Measurements from ENCODE around the gene RBFA.

DNA sequence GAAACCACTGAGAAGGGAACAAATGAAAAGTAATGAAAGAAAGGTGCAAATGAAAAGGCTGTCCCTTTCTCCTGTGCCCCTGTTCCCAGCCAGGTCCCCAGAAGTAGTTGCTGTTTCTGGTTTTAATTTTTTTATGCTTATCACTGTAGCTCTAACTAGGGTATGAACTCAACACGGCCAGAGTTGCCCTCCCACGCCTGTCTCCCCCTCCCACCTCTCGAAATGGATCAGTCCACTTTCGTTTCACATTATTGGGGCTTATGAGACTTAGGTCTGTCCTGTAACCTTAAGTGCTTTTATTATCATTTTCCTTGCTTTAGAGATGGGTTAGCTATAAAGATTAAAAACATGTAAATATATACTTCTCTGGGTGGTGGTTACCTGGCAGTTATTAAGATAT, 8.6 kb downstream of the RBFA start:
- TF ChIP-seq, protein P1, sequence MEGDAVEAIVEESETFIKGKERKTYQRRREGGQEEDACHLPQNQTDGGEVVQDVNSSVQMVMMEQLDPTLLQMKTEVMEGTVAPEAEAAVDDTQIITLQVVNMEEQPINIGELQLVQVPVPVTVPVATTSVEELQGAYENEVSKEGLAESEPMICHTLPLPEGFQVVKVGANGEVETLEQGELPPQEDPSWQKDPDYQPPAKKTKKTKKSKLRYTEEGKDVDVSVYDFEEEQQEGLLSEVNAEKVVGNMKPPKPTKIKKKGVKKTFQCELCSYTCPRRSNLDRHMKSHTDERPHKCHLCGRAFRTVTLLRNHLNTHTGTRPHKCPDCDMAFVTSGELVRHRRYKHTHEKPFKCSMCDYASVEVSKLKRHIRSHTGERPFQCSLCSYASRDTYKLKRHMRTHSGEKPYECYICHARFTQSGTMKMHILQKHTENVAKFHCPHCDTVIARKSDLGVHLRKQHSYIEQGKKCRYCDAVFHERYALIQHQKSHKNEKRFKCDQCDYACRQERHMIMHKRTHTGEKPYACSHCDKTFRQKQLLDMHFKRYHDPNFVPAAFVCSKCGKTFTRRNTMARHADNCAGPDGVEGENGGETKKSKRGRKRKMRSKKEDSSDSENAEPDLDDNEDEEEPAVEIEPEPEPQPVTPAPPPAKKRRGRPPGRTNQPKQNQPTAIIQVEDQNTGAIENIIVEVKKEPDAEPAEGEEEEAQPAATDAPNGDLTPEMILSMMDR (IDR thresholded peaks at IDR 0.05): no peak
- no peak for TF ChIP-seq POLR2AphosphoS5 (IDR thresholded peaks at IDR 0.05)

All from prostate gland (tissue), 2 donors.